ENCODE results near the gene ATAD3A.
"Not testable (repeated sequence)": the region's sequence is repeated elsewhere in the genome, so short reads cannot be mapped to it uniquely, and the experiment has no call there.

The ATAD3A gene

DNA sequence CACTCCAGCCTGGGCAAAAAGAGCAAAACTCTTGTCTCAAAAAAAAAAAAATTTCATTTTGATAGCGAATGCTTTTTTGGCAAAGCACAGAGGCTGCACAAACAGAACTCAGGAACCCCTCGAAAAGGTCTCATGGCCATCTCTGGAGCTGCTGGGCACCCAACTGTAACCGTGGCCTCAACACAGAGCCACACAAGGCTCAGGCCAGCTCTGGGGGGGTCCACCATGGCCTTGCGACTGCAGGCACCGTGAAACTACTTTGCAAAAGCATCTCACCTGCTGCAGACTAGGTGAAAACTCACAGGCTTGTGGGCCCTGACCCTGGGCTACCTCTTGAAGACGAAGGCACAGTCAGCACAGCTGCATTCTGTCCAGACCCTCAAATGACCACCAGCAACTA, 44.5 kb downstream of the ATAD3A start:
- no peak for DNase-seq (ENCODE audit: low spot score)

GRCh38 chr1:1556961-1557360, 45.0 kb downstream of the ATAD3A start:
- DNase-seq (ENCODE audit: low spot score), result not testable (repeated sequence)

- DNase-seq (ENCODE audit: low spot score), result not testable (repeated sequence)
Observed at GRCh38 chr1:1557688-1558087, 45.7 kb downstream of the ATAD3A start.

- DNase-seq (ENCODE audit: low spot score), result no peak
Observed at GRCh38 chr1:1558591-1558990, 46.6 kb downstream of the ATAD3A start.

DNA sequence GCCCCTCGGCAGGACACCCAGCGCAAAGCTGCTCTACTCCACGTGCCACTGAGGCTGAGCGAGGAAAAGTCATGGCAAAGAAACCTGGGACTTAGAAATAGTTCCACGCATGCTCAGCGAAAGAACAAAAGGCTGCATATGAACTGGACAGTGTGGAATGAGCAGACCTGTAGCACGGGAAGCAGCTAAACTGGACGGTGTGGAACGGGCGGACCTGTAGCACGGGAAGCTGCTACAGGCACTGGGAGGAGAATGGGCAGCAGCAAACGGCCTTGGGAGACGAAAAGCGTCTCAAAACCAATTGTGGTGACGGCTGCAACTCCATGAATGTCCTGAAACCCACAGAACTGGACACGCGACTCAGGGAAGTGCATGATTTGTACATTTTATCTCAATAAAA, 47.1 kb downstream of the ATAD3A start:
- DNase-seq (ENCODE audit: low spot score), result no peak

DNA sequence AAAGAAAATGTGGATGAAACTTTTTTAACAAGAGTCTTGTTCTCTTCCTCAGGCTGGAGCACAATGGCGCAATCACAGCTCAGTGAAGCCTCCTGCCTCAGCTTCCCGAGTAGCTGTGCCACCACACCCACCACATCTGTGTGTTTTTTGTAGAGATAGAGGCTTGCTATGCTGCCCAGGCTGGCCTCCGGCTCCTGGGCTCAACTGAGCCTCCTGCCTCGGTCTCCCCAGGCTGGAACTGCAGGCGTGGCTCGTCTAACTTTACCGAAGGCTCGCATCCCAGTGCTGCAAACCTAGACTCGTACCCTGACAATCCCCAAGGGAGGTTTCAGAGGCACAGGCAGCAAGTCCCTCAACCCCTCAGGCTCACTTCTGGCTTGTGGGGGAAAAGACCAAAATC, 48.2 kb downstream of the ATAD3A start:
- DNase-seq (ENCODE audit: low spot score), result no peak

GRCh38 chr1:1561801-1562470, 50.0 kb downstream of the ATAD3A start:
- no peak for DNase-seq (ENCODE audit: low spot score)

- no peak for DNase-seq (ENCODE audit: low spot score)
Observed at GRCh38 chr1:1562556-1563195, 50.7 kb downstream of the ATAD3A start.

DNA sequence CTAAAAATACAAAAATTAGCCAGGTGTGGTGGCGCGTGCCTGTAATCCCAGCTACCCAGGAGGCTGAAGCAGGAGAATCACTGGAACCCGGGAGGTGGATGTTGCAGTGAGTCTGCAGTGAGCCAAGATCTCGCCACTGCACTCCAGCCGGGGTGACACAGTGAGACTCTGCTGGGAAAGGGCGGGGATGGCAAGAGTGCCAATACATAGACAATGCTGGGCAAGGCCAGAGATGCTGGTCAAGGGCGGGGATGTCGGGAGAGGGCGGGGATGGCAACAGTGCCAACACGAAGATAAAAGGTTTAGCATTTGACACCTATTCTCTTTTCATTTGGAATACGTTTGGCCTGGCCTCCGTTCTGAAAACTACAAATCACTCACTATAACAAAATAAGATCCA, 51.7 kb downstream of the ATAD3A start:
- no peak for DNase-seq (ENCODE audit: low spot score)

DNA sequence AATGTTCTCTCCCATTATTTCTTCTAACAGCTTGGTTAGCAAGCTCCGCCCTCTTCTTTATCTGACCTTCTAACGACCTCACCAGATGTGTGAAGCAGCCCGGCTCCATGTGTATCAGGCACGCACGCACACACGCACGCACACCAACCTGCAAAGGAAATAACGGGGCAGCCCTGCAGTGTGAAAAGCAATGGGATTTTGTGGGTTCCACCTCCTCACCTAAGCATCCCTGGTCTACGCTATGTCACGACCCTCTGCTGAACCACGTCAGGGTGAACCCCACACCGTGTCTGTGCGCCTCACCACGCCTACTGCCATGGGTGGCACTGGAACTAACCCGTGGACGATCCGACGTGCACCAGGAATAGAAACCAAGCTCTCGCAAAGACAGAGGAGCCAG, 52.3 kb downstream of the ATAD3A start:
- no peak for DNase-seq (ENCODE audit: low spot score)

DNA sequence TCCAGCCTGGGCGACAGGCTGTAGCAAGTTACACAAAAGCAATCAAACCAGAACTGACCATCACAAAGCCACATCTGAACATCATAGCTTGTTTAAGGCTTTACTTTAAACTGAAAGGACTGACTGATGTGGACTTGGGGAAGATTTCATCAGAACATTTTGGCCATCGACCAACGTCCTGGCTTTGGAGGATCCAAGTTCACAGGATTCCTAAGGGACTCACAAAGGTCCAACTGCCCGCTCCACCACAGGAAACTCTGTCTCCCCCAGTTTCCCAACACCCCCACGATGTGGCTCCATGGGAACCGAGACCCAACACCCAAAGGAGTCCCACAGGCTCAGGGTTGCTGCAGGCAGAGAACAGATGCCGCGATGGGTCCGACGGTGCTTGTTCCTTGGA, 53.4 kb downstream of the ATAD3A start:
- no peak for DNase-seq (ENCODE audit: low spot score)

- DNase-seq (ENCODE audit: low spot score), result no peak
Observed at GRCh38 chr1:1567152-1567875, 55.4 kb downstream of the ATAD3A start.

- no peak for DNase-seq (ENCODE audit: low spot score)
Observed at GRCh38 chr1:1567891-1568291, 55.9 kb downstream of the ATAD3A start.

DNA sequence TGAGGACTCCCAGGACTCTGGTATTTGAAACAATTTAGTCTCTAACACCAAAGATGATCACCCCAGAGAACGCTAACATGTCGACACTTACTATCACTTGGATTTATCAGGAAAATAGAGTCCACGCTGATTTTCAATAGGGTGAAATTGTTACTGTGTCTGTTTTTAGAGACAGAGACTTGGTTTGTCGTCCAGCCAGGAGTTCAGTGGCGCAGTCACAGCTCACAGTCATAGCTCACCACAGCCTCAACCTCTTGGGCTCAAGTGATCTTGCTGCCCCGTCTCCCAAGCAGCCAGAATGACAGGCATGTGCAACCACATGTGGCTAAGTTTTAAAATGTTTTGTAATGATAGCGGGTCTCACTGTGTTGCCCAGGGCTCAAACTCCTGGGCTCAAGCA, 57.4 kb downstream of the ATAD3A start:
- no peak for DNase-seq (ENCODE audit: low spot score)

- peak; percentile 91 for DNase-seq (ENCODE audit: low spot score)
Observed at GRCh38 chr1:1573843-1574720, 62.1 kb downstream of the ATAD3A start.

DNA sequence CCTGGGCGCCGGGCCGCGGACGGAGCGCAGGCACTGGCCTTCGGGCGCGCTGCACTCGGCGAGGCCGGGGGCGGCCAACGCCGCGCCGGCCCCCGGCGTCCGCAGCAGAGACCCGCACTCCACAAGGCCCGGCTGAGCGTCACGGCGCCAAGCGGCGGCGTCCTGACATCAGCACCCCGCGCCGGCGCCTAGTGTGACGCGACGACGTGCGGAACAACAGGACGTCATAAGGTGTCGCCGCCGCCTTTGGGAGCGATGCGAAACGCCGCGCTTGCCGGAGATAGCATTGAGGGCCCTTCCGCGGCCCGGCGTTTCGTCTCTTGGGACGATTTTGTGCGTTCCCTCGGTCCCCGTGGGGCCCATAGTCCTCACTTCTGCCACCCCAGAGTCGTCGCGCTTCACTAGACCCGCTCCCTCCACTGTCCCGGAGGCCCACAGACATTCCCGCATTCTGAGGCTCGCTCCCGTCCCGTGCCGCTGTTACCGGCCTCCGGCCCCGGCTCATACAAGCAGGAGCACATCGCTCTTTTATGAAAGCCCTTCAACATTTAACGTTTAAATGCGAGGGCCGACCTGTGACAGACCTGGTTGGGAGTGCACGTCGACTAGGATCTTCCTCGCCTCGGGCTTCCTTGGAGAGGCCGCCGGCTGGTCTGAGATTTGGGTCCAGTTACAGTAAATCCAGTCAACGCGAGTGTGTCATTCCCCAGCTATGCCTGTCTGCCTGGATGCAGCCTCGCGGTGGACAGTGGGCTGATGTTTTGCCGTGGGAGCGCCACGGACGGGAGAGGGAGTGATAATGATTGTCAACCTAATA, 63.0 kb downstream of the ATAD3A start, which contains the start of gene SSU72:
Gene SSU72 (minus strand): TSS at position 143 of the 817 bp plus-strand sequence. CDS start 306 bp downstream, outside the sequence.
- DNase-seq (ENCODE audit: low spot score), result peak; percentile 97

DNA sequence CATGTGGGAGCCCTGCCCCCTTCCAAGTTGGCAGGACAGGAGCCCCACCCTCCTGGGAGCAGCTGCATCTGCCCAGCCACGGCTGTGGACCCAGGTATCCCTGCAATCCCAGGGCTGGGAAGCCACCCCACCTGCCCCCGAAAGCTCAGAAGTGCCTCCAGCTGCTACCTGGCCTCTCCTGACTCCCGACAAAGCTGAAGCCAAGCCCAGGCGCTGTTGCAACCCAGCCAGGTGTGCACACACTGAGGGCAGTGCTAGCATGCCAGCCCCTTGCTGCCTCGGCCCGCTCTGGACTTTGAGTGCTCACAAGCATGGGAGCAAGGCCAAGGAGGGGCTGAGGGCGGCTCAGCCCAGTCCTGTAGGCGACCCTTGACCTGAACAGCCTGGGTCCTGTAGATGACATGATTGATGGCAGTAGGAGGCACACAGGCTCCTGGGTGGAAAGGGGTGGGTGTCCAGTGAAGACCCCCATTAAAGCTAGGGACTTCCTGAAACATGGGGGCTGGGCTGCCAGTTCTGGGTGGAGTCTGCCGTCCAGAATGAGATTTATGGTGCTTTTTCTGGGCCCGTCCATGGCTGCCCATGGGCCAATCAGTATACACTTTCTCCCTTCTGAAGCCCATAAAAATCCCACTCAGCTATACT, 65.5 kb downstream of the ATAD3A start:
- DNase-seq (ENCODE audit: low spot score), result no peak

DNA sequence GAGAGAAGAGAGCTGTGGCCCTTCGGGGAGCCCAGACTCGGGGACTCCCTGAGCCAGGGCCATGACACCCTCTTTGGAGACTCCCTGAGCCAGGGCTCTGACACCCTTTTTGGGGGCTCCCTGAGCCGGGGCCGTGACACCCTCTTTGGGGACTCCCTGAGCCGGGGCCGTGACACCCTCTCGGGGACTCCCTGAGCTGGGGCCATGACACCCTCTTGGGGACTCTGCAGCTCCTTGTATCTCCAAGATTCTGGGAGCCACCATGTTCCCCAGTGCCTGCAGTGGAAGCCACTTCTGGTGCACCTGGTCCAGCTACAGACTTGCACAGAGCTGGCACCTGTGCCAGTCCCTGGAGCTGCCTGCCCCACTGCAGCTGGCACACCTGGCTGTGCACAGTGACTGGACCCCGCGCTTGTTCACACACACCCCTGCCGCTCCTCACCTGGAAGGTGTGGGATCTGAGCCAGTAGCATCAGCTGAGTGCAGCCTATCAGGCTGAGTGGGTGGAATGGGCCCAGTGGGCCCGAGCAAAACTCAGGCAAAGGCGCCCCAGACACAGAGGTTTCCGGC, 66.5 kb downstream of the ATAD3A start:
- no peak for DNase-seq (ENCODE audit: low spot score)

DNA sequence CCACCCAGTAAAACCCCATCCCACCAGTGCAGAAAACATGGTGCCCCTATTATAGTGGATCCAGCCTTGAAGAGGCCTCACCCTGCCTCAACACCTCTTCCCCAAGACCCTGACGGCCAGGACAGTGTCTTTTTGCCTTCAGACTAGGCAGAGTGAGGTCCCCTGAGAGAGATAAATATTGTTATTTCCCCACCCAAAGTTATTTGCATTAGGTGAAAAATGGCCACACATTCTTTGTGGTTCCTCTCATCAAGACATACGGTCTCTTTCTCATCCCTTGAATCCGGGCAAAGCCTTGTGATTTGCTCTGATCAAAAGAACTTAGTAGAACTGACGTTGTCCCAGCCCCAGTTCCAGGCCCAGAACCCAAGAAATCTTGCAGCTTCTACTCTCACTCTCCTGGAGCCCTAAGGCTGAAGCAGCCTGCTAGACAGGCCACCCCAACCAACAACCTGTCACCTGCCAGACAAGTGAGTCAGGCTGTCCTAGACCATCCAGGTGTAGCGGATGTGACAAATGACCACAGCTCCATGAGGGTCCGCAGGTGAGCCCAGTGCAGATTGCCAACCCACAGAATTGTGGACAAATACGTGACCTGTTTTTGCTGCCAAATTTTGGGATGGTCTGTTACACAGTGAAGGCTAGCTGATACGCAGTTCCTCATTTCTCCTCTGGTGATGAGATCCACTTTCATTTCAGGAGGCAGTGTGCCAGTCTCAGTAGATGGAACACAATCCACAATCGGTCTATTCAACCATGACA, 70.8 kb downstream of the ATAD3A start:
- no peak for DNase-seq (ENCODE audit: low spot score)

Data from iPS-NIHi11 (cell line).